ENCODE data around the gene EXOC2.

DNA sequence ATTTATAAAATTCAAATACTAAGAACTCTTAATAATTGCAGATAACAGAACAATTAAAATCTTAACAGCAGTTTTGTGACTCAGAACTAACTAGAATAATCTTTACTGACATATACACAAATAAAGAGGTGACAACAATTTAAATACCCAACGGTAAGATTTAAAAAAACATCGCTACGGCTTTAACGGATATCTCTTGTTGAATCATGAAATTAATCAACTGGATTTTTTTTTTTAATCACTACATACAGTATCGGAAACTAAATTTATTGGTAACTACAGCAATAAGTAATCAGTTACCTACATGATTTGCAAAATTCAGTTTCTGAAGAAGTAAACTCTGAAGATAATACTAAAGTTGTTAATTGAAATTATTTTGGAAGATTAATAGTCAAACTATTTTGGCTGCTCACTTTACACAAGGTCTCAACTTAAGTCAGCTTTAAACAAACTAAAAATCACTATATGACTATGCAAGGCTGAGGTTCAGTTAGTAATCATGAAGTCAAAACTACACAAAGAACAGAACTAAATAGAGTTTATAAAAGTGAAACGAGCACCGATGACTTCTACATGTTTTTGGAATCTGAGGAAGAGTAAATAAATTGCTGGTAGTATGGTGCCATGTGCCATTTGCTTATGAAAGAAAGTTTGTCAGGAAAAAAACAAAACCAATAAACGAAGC, 164.8 kb downstream of the EXOC2 start:
- TF ChIP-seq CTCF (IDR thresholded peaks at IDR 0.05), result no peak
- no peak for TF ChIP-seq EZH2 (IDR thresholded peaks at IDR 0.05)
- TF ChIP-seq EZH2phosphoT487 (IDR thresholded peaks at IDR 0.05), result no peak
